Cerebellar cortex (tissue), 1 donor: ENCODE measurements around the gene PHOX2A.

Experiments used
- DNase-seq: peaks from one replicate; pipeline ENCODE4 v3.0.0-alpha.2; 2015; ENCODE audit warnings: low spot score

Gene PHOX2A

DNA sequence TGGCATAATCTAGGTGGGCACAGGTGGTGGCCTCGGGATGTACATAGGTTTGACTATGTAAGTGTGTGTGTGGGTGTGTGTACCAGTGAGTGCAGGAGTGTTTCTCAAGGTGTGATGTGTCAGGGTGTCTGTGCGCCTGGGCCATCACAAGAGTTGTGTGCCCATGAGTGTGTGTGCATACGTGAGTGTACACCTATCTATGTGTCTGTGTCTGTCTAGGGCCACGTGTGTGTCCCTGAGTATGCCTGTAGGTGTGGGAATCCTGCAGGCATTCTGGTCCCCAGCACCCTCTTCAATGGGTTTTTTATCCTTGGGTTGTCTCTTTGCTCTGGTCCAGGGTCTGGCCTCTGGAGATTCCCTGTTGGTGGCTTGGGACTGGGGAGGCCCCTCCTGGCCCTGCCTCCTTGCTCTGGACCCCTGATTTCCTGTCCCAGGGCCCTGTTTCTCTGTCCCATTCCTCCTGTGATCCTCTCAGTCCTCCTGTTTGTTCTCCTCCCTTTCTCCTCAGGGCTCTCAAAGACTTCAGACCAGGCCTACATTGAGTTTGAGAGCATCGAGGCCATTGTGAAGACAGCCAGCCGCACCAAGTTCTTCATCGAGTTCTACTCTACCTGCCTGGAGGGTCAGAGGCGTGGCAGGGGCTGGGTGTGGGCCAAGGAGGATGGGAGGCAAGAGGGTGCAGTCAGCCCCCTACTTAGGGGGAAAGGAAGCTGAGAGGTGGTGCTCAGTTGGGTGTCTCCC, 10.0 kb downstream of the PHOX2A start:
- no peak for DNase-seq

GRCh38 chr11:72233056-72233772, 10.8 kb downstream of the PHOX2A start:
- no peak for DNase-seq

GRCh38 chr11:72232260-72233055, 11.5 kb downstream of the PHOX2A start:
- DNase-seq, result no peak

DNA sequence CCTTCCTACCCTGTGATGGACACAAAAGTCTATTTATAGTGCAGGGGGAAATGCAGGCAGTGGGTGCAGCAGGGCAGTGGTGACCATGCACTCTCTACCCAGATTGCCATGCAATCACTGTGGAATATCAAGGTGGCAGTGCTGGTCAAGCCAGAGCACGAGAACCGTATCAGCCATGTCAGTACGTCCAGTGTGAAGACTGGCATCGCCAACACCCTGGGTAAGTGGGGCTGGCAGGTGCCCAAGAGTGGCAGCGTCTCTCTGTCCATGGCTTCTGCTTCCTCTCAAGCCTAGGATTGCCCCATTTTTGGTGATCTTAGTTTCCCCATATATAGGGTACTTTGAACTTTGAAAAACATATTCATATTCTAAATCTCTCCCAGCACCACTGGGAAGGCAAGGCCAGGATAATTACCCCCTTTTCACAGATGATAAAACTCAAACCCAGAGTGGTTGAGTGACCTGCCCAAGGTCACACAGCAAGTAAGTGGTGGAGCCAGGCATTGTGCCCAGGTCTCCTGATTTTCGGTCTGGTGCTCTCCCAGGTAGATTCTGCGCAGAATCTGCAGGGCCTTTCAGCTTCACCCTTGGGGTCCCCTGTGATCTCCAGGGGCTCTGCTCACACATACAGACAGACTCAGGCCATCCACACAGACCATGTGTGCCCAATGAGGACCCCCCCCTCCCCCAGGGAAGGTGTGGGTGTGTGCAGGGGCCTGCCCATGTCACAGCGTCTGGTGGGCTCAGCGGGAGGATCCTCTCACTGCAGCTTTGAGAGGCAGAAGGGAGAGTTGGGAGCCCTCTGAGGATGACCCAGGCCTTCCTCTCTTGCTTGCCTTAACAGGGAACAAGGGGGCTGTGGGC, 12.3 kb downstream of the PHOX2A start:
- no peak for DNase-seq

DNA sequence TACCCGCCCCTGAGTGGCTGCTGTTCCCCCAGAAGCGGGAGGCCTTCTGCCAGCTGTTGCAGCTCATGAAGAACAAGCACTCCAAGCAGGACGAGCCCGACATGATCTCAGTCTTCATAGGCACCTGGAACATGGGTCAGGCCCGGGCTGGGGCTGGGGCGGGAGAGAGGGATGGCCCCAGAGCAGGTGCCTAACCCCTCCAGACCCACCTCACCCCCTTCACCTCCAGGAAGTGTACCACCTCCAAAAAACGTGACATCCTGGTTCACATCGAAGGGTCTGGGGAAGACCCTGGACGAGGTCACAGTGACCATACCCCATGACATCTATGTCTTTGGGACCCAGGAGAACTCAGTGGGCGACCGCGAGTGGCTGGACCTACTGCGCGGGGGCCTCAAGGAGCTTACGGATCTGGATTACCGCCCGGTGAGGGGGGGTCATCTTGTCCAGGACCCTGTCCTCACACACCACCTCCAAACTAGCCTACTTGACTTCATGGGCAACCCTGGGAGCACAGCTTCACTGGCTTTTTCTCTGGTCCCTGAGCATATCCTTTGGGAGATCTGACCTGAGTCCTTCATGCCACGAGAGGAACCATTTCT, 13.1 kb downstream of the PHOX2A start:
- no peak for DNase-seq

- no peak for DNase-seq
These were observed 13.8 kb downstream of the PHOX2A start for GRCh38 chr11:72229925-72230763.

DNA sequence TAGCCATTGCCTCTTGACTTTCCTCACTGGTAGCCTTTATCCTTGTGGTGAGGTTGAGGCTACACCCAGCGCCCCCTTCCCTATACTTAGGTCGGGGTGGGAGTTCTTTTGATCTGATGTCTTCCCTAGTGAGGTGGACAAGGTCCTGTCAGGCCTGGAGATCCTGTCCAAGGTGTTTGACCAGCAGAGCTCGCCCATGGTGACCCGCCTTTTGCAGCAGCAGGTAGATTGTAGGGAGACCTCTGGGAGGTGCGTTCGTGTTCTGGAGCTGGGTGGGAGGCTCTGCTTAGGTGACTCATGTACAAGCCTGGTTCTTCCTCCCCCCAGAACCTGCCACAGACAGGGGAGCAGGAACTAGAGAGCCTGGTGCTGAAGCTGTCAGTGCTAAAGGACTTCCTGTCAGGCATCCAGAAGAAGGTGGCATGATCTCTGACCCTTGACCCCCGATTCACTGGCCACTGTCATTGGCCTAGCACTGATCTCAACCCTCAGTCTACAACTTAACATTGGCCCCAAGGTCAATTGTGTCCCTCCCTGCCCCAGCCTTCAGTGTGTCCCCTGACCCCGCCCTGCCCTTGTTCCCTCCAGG, 14.5 kb downstream of the PHOX2A start:
- no peak for DNase-seq

- no peak for DNase-seq
These were observed 15.1 kb downstream of the PHOX2A start for GRCh38 chr11:72228844-72229231.

GRCh38 chr11:72228229-72228843, 15.6 kb downstream of the PHOX2A start:
- no peak for DNase-seq

DNA sequence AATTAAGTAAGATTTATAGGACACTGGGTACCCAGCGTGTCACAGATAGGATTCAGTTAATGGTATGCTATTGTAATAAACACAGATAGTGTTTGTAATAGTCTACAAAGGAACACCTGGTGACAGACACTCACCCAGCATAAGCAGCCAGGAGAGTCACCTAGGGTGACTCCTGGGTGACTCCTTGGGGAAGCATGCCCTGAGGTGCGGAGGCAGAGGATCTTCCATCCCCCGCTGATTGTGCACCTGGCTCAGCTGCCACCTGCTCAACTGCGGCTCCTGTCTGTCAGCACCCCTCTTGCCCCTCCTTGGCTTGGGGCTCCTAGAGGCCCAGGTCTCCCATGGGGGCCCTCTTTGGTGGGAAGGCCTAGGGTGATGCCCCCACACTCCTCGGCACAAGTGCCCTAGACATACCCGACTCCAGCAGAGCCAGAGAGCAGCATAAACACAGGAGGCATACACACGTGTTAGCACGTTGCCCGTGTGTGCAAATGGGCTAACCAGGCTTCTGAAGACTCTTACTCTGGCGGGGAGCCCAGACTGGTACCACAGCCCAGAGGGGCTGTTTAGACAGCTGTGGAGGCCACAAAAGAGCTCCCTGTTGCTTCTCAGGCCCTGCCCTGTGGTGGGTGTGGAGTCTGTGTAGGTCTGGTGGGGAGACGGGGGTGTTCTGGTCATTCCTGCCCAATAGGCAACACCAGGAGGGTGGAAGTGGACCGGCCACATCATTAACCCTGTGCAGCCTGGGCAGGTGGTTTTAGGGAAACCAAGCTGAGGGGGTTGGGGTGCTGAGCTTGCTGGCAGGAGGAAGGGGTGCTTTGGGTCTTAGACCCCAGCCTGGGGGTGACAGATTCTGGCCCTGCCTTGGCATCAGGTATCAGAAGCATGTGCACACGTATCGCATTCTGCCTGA, 16.4 kb downstream of the PHOX2A start:
- no peak for DNase-seq

DNA sequence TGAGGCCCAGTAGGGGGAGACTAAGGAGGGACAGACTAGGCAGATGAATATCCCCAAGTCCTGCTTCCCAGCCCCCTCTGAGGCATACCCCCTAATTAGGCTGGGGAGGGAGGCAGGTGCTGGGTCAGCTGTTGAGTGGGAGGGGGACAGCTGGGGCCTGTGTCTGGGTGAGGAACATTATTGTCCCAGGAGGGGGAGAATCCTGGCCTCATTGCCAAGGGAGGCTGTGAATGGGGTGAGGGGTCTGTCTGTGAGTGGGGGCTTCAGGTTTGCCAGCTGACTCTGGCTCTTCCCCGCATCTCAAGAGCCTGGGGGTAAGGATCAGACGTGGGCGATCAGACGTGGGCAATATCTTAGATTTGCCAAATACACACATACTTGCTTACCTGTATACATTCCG, 17.3 kb downstream of the PHOX2A start:
- DNase-seq, result no peak

GRCh38 chr11:72225411-72225951, 18.5 kb downstream of the PHOX2A start:
- DNase-seq, result no peak

GRCh38 chr11:72224564-72225410, 19.2 kb downstream of the PHOX2A start, which contains the start of gene INPPL1:
TSS of gene INPPL1 (plus strand) at chr11:72224767. CDS start at chr11:72224985, 218 bp downstream.
- DNase-seq, result no peak

DNA sequence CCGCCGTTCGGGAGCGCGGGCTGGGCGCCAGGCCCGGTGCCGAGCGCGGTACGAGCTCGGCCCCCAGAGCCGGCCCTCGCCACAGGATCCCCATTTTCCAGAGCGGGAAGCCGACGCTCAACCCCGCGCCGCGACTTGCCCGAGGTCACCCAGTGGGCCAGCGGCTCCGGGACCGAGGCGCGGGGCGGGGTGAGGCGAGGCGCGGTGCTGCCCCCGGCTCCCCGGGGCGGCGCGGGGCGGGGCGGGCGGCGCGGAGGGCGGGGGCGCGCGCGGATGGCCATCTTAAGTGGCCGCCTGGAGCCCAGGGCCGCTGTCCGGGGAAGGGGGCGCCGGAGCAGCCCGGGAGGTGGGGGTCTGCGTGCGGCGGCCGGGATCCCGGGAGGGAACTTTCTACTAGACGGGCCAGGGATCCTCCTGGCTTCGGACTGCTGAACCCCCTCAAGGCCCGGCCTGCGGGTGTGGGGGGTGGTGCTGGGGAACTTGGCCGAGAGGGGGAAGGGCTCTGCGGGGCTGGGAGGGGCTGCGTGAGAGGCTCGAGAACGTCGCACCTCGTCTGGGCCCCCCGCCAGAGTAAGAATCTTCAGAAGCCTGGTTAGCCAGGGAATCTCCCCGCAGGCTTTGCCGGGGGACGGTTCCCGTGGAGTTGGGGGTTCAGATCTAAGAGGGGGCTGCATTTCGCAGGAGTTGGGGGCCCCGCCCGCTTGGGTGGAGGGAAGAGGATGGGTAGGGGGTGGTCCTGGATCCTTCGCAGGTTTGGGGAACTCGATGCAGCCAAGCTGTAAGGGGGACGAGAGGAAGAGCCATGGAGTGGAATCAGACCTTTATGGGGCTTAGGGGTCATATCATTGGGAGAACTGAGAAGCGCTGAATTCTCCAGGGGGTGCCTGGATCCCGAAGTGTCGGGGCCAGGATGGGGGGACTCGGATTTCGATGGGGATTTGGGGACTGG, 20.1 kb downstream of the PHOX2A start:
- DNase-seq, result no peak

- DNase-seq, result peak; percentile 86
These were observed 20.9 kb downstream of the PHOX2A start for GRCh38 chr11:72222907-72223614.
